HG03575 (cell line): Measurements from ENCODE around the gene AZU1.
"Not testable (repeated sequence)": the region's sequence is repeated elsewhere in the genome, so short reads cannot be mapped to it uniquely, and the experiment has no call there.

ENCODE experiments used
- ATAC-seq: cut with Tn5 transposase; IDR thresholded peaks from one replicate; pipeline ENCODE4 v1.9.1; 2021; ENCODE audit not compliant: unreplicated experiment, insufficient number of reproducible peaks, low FRiP score; ENCODE audit errors: extremely low read depth

The AZU1 gene

DNA sequence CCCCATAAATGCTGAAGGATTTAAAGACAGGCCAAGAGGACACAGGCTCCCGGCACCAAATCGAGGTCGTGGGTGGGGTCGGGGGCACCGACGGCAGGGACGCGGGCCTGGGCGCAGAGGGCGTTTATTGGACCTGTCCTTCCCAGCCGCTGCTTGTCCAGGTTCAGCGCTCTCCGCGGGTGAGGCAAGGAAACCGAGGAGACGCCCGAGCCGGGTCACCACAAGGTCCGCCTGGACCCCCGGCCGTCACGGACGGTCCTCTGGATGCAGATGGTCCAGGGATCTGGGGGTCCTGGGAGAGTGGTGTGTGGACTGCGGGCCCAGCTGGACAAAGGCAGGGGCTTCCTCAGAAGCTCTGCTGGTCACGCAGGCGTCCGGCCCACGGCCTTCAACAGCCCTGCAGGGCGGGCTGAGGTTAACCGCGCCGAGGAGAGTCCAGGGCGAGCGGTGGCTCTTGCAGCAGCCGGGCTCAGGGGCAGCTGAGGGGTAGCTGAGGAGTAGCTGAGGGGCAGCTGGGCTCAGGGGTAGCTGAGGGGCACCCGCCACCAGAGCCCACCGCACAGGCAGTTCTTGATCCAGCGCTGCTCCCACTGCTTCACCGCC lies 40.3 kb downstream of the AZU1 start:
- ATAC-seq, result no peak

GRCh38 chr19:868458-869244 lies 41.0 kb downstream of the AZU1 start:
- ATAC-seq, result no peak

- ATAC-seq, result no peak
These were observed 41.9 kb downstream of the AZU1 start for GRCh38 chr19:869245-870177.

DNA sequence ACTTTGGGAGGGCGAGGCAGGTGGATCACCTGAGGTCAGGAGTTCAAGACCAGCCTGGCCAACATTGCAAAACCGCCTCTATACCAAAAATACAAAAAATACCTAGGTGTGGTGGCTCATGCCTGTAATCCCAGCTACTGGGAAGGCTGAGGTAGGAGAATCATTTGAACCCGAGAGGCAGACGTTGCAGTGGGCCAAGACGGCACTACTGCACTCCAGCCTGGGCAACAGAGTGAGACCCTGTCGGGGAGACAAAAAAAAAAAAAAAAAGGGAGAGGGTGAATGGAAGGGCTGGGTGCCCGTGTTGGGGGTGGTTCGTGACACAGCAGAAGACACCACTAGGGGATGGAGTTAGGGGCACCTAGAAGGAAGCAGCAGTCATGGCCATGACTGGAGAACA lies 42.7 kb downstream of the AZU1 start:
- no peak for ATAC-seq

DNA sequence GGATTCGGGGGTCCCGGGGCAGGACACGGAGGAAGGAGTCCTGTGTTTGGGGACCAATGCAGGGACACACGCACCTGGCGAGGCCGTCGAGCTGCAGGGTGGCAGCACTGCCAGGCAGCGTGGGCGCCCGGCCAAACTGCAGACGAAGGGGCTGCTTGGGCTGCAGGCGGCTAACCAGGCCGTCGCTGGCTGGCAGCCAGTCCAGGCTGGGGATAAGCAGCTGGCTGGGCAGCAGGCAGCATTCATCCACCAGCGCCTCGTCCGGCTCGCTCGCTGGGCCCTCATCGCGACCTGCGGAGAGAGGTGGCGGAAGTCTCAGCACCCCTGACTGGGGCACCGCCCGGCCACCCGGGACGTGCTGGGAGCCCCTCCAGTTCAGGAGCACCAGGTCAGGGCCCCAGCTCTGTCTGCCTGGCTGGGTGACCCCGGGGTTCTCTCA lies 43.3 kb downstream of the AZU1 start:
- ATAC-seq, result no peak

DNA sequence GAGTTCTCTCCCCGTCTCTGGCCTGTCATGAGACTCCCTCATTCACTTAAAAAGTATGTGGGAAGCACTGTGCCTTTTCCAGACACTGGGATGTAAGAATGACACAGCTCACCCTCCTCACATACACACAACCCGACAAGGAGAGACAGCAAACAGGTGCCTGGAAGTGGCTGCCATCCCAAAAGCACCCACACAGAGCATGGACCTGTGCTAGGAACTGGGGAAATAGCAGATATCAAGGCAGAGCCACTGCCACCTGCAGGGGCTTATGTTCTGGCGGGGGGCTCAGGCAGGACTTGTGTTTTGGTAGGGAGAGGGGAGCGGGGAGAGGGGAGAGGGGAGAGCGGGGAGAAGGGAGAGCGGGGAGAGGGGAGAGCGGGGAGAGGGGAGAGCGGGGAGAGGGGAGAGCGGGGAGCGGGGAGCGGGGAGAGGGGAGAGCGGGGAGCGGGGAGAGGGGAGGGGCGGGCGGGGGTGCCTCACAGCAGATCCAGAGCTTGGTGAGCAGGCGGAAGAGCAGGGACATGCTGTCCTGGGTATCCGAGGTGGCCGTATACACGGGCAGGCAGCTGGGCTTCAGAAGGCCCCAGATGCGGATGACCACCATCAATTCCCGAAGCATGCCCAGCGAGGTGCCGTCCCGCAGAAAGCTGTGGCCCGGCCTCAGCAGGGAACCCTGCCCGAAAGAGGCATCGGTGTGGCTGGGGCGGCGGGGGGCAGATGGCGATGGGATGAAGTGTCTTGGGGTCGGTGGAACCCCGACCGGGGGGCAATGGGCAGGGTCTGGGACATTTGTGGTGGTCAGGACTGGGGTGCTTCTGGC lies 44.0 kb downstream of the AZU1 start:
- ATAC-seq, result no peak

GRCh38 chr19:872266-872951 lies 44.8 kb downstream of the AZU1 start:
- ATAC-seq, result no peak

GRCh38 chr19:873084-873483 lies 45.4 kb downstream of the AZU1 start:
- no peak for ATAC-seq

DNA sequence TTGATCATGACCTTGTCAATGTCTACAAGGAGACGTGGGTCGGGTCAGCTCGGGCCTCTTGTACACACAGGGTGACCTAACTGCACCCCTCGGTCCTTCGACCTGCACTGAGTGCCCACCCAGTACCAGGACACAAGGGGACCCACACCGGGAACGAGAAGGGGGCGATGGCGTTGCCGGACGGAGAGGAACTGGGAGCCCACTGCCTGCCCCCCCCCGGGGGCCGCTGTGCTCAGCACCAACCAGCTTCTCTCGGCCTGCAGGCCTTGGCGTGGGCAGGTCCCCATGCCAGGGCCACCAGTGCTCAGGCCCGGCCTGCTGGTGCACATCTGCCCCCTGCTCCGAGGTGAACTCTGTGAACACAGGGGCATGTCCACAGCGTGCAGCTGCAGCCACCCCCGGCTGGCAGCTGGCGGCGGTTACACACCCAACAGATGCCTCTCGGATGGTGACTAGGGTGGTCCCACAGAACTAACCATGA lies 46.0 kb downstream of the AZU1 start:
- no peak for ATAC-seq

GRCh38 chr19:875265-875879 lies 47.7 kb downstream of the AZU1 start:
- ATAC-seq, result no peak

DNA sequence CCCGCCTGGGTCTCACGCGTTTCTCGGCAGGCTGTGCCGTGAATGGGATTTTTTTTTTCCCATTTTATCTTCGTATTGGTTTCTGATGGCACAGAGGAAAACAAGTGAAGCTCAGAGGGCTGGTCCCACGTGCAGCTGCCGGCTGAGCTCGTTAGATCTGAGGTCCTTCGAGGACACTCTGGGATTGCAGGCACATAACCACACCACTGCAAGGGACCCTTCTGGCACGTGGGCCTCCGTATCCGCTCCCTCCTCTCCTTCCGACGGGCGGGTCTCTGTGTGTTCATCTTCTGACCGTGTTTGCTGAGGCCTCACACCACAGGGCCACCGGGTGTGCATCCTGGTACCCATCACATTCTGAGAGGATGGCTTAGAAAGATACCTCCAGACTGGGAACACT lies 48.5 kb downstream of the AZU1 start:
- ATAC-seq, result no peak

DNA sequence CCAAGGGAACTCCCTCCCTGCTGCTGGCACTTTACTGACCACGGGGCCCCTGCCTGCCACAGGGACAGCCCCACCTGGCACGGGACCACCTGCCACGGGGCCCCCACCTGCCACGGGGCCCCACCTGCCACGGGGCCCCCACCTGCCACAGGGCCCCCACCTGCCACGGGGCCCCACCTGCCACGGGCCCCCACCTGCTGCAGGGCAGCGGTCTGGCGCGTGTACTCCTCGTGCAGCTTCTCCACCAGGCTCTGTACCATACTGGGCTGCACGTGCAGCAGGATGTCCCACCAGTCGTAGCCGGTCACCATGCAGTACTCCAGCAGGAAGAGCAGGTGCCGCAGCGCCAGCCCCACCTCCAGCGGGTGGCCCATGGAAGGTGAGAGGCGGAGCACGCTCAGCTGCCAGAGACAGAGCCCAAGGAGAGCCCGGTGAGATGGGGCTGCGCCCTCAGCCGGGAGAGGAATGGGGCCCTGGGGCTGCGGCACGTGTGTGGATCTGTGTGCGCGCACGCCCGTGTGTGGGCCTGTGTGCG lies 49.2 kb downstream of the AZU1 start:
- ATAC-seq, result no peak

GRCh38 chr19:877992-878660 lies 50.5 kb downstream of the AZU1 start:
- ATAC-seq, result not testable (repeated sequence)

GRCh38 chr19:878751-879561 lies 51.3 kb downstream of the AZU1 start:
- not testable (repeated sequence) for ATAC-seq

DNA sequence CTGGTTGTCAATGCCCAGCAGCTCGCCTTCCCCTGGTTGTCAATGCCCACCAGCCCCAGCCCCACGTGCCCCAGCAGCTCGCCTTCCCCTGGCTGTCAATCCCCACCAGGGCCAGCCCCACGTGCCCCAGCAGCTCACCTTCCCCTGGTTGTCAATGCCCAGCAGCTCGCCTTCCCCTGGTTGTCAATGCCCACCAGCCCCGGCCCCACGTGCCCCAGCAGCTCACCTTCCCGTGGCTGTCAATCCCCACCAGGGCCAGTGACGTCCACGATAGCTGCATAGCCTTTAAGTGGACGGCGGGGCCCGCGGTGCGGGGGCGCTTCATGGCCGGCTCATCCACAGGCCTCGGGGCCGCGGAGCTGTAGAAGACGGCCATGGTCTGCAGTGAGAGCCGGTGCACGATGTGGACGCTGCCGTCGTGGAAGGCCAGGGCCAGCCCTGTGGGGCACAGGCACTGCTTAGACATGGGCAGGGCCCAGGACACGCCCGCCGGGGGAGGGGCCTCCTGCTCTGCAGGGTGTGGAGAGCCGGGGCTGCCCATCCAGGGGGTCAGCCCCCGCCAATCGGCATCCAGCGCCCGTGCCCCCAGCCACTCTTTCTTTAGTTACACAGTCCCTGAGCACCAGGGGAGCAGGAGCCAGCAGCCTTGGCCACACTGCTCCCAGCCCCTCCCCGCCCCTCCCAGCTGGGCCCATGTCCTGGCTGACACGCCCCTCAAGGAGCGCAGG lies 52.2 kb downstream of the AZU1 start:
- ATAC-seq, result no peak
